GM12878 (cell line): Measurements from ENCODE around the gene NDUFC2. TPM values are rescaled to one million over a fixed set of nuclear protein-coding genes. Genes with fewer than 3 reads are reported as not detected.

Source experiments
- polyA plus RNA-seq, 11 experiments: library from polyadenylated mRNA; depleted of rRNA in 4 of 11; unstranded in 6 of 11; stranded (reverse) in 5 of 11; fragments of >200 nt; fragmentation: Nextera tagmentation in 4 of 11; fragmentation: Illumina TruSeq in 1 of 11; extraction: Ambion mirVana in 4 of 11; extraction: Trizol in 1 of 11; gene quantifications; 1 replicate in 1 of 11; 2 replicates in 10 of 11; pipeline versions ENCODE4 v1.2.1 to v1.2.3, GENCODE V29; 2011 to 2016; ENCODE audit warnings: inconsistent platforms in 2 of 11, missing spikeins in 2 of 11, low read depth in 1 of 11
- total RNA-seq, 4 experiments: library from RNA; depleted of rRNA in 3 of 4; stranded (reverse); fragments of >200 nt in 3 of 4; fragmentation: Illumina TruSeq in 1 of 4; extraction: Trizol in 1 of 4; gene quantifications; 2 replicates each; pipeline versions ENCODE4 v1.2.1 to v1.2.3, GENCODE V29; 2013 to 2021

Gene NDUFC2
- total and polyA plus RNA-seq, 10 of the 15 experiments (the other 5 are each of a cell fraction or from before 2014, with no cell fraction given), result 103 to 529 (median 192) TPM

Other genes starting within 250 kb of the NDUFC2 start
- 47.7 and 50.5 TPM in 2 replicates for gene INTS4, start 85.2 kb downstream of the NDUFC2 start, total RNA-seq (2014; rRNA removed)
- gene INTS4, start 85.2 kb downstream of the NDUFC2 start, total RNA-seq (2014; rRNA removed; fragmentation: Illumina TruSeq; extraction: Trizol), result 40.2 and 44.4 TPM in 2 replicates
- 36.6 and 39.4 TPM in 2 replicates for gene INTS4, start 85.2 kb downstream of the NDUFC2 start, total RNA-seq (2021)
- 48.1 and 49.5 TPM in 2 replicates for gene INTS4, start 85.2 kb downstream of the NDUFC2 start, polyA plus RNA-seq (2011; rRNA removed)
- 38.6 and 42.1 TPM in 2 replicates for gene INTS4, start 85.2 kb downstream of the NDUFC2 start, polyA plus RNA-seq (2014; fragmentation: Illumina TruSeq; extraction: Trizol)
- gene INTS4, start 85.2 kb downstream of the NDUFC2 start, polyA plus RNA-seq (2014; fragmentation: Nextera tagmentation; extraction: Ambion mirVana), result 10 to 100 TPM; 20.2 to 24.3 TPM
- 39.4 and 39.9 TPM in 2 replicates for gene INTS4, start 85.2 kb downstream of the NDUFC2 start, polyA plus RNA-seq (2014; rRNA removed)
- gene INTS4, start 85.2 kb downstream of the NDUFC2 start, polyA plus RNA-seq (2016; fragmentation: Nextera tagmentation; extraction: Ambion mirVana), result 10 to 100 TPM; 40.1 to 41.1 TPM
- 0.51 and 0.54 TPM in 2 replicates for gene KCTD14, start 56.6 kb downstream of the NDUFC2 start, total RNA-seq (2014; rRNA removed)
- 0.41 and 0.45 TPM in 2 replicates for gene KCTD14, start 56.6 kb downstream of the NDUFC2 start, total RNA-seq (2014; rRNA removed; fragmentation: Illumina TruSeq; extraction: Trizol)
- gene KCTD14, start 56.6 kb downstream of the NDUFC2 start, total RNA-seq (2021), result 0.38 and 0.43 TPM in 2 replicates
- gene KCTD14, start 56.6 kb downstream of the NDUFC2 start, polyA plus RNA-seq (2011; rRNA removed), result 0.04 and 0.19 TPM in 2 replicates
- 0.63 and 0.74 TPM in 2 replicates for gene KCTD14, start 56.6 kb downstream of the NDUFC2 start, polyA plus RNA-seq (2014; fragmentation: Illumina TruSeq; extraction: Trizol)
- under 1 TPM; 0.11 to 0.42 TPM for gene KCTD14, start 56.6 kb downstream of the NDUFC2 start, polyA plus RNA-seq (2014; fragmentation: Nextera tagmentation; extraction: Ambion mirVana)
- 0.53 and 0.59 TPM in 2 replicates for gene KCTD14, start 56.6 kb downstream of the NDUFC2 start, polyA plus RNA-seq (2014; rRNA removed)
- gene KCTD14, start 56.6 kb downstream of the NDUFC2 start, polyA plus RNA-seq (2016; fragmentation: Nextera tagmentation; extraction: Ambion mirVana), result under 1 TPM; 0.54 TPM
- gene THRSP, start 16.0 kb downstream of the NDUFC2 start, total RNA-seq (2014; rRNA removed), result not detected in 2 replicates
- gene THRSP, start 16.0 kb downstream of the NDUFC2 start, total RNA-seq (2014; rRNA removed; fragmentation: Illumina TruSeq; extraction: Trizol), result not detected in 2 replicates
- gene THRSP, start 16.0 kb downstream of the NDUFC2 start, total RNA-seq (2021), result not detected in 2 replicates
- gene THRSP, start 16.0 kb downstream of the NDUFC2 start, polyA plus RNA-seq (2011; rRNA removed), result not detected in 2 replicates
- not detected in 2 replicates for gene THRSP, start 16.0 kb downstream of the NDUFC2 start, polyA plus RNA-seq (2014; fragmentation: Illumina TruSeq; extraction: Trizol)
- gene THRSP, start 16.0 kb downstream of the NDUFC2 start, polyA plus RNA-seq (2014; fragmentation: Nextera tagmentation; extraction: Ambion mirVana), result not detected
- not detected in 2 replicates for gene THRSP, start 16.0 kb downstream of the NDUFC2 start, polyA plus RNA-seq (2014; rRNA removed)
- gene THRSP, start 16.0 kb downstream of the NDUFC2 start, polyA plus RNA-seq (2016; fragmentation: Nextera tagmentation; extraction: Ambion mirVana), result under 1 TPM in 1 of 2 experiments, not detected in 1; 0.18 TPM
- gene ALG8, start 59.8 kb upstream of the NDUFC2 start, total RNA-seq (2014; rRNA removed), result 56.9 and 75.9 TPM in 2 replicates
- 66.1 and 66.9 TPM in 2 replicates for gene ALG8, start 59.8 kb upstream of the NDUFC2 start, total RNA-seq (2014; rRNA removed; fragmentation: Illumina TruSeq; extraction: Trizol)
- gene ALG8, start 59.8 kb upstream of the NDUFC2 start, total RNA-seq (2021), result 48.4 and 50.6 TPM in 2 replicates
- gene ALG8, start 59.8 kb upstream of the NDUFC2 start, polyA plus RNA-seq (2011; rRNA removed), result 59.9 and 75.6 TPM in 2 replicates
- gene ALG8, start 59.8 kb upstream of the NDUFC2 start, polyA plus RNA-seq (2014; fragmentation: Illumina TruSeq; extraction: Trizol), result 69.8 and 74.8 TPM in 2 replicates
- 100 to 1,000 TPM in 1 of 2 experiments, 10 to 100 TPM in 1; 79.1 to 105 TPM for gene ALG8, start 59.8 kb upstream of the NDUFC2 start, polyA plus RNA-seq (2014; fragmentation: Nextera tagmentation; extraction: Ambion mirVana)
- 45.7 TPM in 2 replicates for gene ALG8, start 59.8 kb upstream of the NDUFC2 start, polyA plus RNA-seq (2014; rRNA removed)
- 10 to 100 TPM; 88.1 to 88.6 TPM for gene ALG8, start 59.8 kb upstream of the NDUFC2 start, polyA plus RNA-seq (2016; fragmentation: Nextera tagmentation; extraction: Ambion mirVana)
- gene KCTD21, start 108.8 kb upstream of the NDUFC2 start, total RNA-seq (2014; rRNA removed), result 3.4 and 3.5 TPM in 2 replicates
- 3.8 and 4.1 TPM in 2 replicates for gene KCTD21, start 108.8 kb upstream of the NDUFC2 start, total RNA-seq (2014; rRNA removed; fragmentation: Illumina TruSeq; extraction: Trizol)
- gene KCTD21, start 108.8 kb upstream of the NDUFC2 start, total RNA-seq (2021), result 4.5 and 4.6 TPM in 2 replicates
- gene KCTD21, start 108.8 kb upstream of the NDUFC2 start, polyA plus RNA-seq (2011; rRNA removed), result 4.4 and 4.8 TPM in 2 replicates
- gene KCTD21, start 108.8 kb upstream of the NDUFC2 start, polyA plus RNA-seq (2014; fragmentation: Illumina TruSeq; extraction: Trizol), result 4.7 and 5.4 TPM in 2 replicates
- under 1 TPM; 0.63 to 0.73 TPM for gene KCTD21, start 108.8 kb upstream of the NDUFC2 start, polyA plus RNA-seq (2014; fragmentation: Nextera tagmentation; extraction: Ambion mirVana)
- 4.3 and 4.5 TPM in 2 replicates for gene KCTD21, start 108.8 kb upstream of the NDUFC2 start, polyA plus RNA-seq (2014; rRNA removed)
- 1 to 10 TPM; 2.1 to 2.9 TPM for gene KCTD21, start 108.8 kb upstream of the NDUFC2 start, polyA plus RNA-seq (2016; fragmentation: Nextera tagmentation; extraction: Ambion mirVana)
- 2.9 and 3.9 TPM in 2 replicates for gene USP35, start 109.1 kb upstream of the NDUFC2 start, total RNA-seq (2014; rRNA removed)
- 2.3 and 3.1 TPM in 2 replicates for gene USP35, start 109.1 kb upstream of the NDUFC2 start, total RNA-seq (2014; rRNA removed; fragmentation: Illumina TruSeq; extraction: Trizol)
- 5.6 and 6.4 TPM in 2 replicates for gene USP35, start 109.1 kb upstream of the NDUFC2 start, total RNA-seq (2021)
- 2.7 and 3.4 TPM in 2 replicates for gene USP35, start 109.1 kb upstream of the NDUFC2 start, polyA plus RNA-seq (2011; rRNA removed)
- 1.7 and 2.5 TPM in 2 replicates for gene USP35, start 109.1 kb upstream of the NDUFC2 start, polyA plus RNA-seq (2014; fragmentation: Illumina TruSeq; extraction: Trizol)
- gene USP35, start 109.1 kb upstream of the NDUFC2 start, polyA plus RNA-seq (2014; fragmentation: Nextera tagmentation; extraction: Ambion mirVana), result under 1 TPM in 1 of 2 experiments, not detected in 1; 0.13 TPM
- gene USP35, start 109.1 kb upstream of the NDUFC2 start, polyA plus RNA-seq (2014; rRNA removed), result 5.3 and 5.5 TPM in 2 replicates
- under 1 TPM; 0.28 to 0.68 TPM for gene USP35, start 109.1 kb upstream of the NDUFC2 start, polyA plus RNA-seq (2016; fragmentation: Nextera tagmentation; extraction: Ambion mirVana)